Measurements from ENCODE around the gene DDR1.
"Not testable (repeated sequence)": the region's sequence is repeated elsewhere in the genome, so short reads cannot be mapped to it uniquely, and the experiment has no call there.

Gene DDR1

GRCh38 chr6:30870546-30870945 is 13.8 kb upstream of the DDR1 start:
- no peak for DNase-seq (ENCODE audit: low read depth)
- no peak overlapping the region for H3K4me3 ChIP-seq (ENCODE audit: low read depth, low read length)
- TF ChIP-seq, protein P1, sequence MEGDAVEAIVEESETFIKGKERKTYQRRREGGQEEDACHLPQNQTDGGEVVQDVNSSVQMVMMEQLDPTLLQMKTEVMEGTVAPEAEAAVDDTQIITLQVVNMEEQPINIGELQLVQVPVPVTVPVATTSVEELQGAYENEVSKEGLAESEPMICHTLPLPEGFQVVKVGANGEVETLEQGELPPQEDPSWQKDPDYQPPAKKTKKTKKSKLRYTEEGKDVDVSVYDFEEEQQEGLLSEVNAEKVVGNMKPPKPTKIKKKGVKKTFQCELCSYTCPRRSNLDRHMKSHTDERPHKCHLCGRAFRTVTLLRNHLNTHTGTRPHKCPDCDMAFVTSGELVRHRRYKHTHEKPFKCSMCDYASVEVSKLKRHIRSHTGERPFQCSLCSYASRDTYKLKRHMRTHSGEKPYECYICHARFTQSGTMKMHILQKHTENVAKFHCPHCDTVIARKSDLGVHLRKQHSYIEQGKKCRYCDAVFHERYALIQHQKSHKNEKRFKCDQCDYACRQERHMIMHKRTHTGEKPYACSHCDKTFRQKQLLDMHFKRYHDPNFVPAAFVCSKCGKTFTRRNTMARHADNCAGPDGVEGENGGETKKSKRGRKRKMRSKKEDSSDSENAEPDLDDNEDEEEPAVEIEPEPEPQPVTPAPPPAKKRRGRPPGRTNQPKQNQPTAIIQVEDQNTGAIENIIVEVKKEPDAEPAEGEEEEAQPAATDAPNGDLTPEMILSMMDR (conservative IDR thresholded peaks at IDR 0.05; ENCODE audit: low read depth, low read length) = no peak

GRCh38 chr6:30871592-30872183 is 12.6 kb upstream of the DDR1 start:
- DNase-seq (ENCODE audit: low read depth) = no peak
- TF ChIP-seq, protein P1 (conservative IDR thresholded peaks at IDR 0.05; ENCODE audit: low read depth, low read length) = no peak
- H3K4me3 ChIP-seq (ENCODE audit: low read depth, low read length) = no peak overlapping the region

DNA sequence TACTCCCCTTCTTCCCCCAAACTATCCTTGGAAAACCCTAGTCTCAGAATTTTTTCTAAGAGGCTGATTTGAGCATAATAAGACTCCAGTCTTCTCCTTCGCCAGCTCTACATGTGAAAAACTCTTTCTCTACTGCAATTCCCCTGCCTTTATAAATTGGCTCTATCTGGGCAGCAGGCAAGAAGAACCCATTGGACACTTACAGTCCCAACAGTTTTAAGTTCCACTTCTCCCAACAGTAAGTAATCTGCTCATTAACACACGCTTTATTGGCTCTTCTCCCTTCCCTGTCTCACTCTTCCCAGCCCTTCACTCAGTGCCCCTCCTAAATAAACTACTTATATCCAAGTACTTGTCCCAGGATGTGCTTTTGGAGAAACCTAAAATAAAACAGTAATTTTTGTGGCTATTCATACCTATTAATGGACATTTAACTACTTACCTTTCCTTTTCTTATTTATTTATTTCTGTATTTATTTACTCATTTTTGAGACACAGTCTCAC is 11.1 kb upstream of the DDR1 start:
- H3K4me3 ChIP-seq (ENCODE audit: low read depth, low read length) = no peak overlapping the region
- TF ChIP-seq, protein P1 (conservative IDR thresholded peaks at IDR 0.05; ENCODE audit: low read depth, low read length) = no peak
- no peak for DNase-seq (ENCODE audit: low read depth)

DNA sequence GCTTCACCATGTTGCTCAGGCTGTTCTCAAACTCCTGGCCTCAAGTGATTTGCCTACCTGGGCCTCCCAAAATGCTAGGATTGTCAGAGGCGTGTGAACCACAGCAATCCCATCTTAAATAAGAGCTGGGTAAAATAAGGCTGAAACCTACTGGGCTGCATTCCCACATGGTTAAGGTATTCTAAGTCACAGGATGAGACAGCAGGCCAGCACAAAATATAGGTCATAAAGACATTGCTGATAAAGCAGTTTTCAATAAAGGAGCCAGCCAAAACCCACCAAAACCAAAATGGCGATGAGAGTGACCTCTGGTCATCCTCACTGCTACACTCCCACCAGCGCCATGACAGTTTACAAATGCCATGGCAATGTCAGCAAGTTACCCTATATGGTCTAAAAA is 10.5 kb upstream of the DDR1 start:
- DNase-seq (ENCODE audit: low read depth); H3K4me3 ChIP-seq (ENCODE audit: low read depth, low read length): not testable (repeated sequence)

GRCh38 chr6:30875244-30876038 is 8.9 kb upstream of the DDR1 start:
- TF ChIP-seq, protein P1 (conservative IDR thresholded peaks at IDR 0.05; ENCODE audit: low read depth, low read length) = no peak
- DNase-seq (ENCODE audit: low read depth) = no peak
- H3K4me3 ChIP-seq (ENCODE audit: low read depth, low read length) = no peak overlapping the region

GRCh38 chr6:30876039-30876730 is 8.1 kb upstream of the DDR1 start:
- H3K4me3 ChIP-seq (ENCODE audit: low read depth, low read length) = no peak overlapping the region
- TF ChIP-seq, protein P1 (conservative IDR thresholded peaks at IDR 0.05; ENCODE audit: low read depth, low read length) = no peak
- peak; percentile 86 for DNase-seq (ENCODE audit: low read depth)

Data from choroid plexus epithelial cell (primary cell).